Body of pancreas (tissue), 4 donors: Measurements from ENCODE around the gene KIN.

ENCODE experiments used
- CTCF ChIP-seq, 7 experiments: fragments of 450-650 bp in 4 of 7; fragments of 200-600 bp in 3 of 7; sonication (generic) in 3 of 7; IDR thresholded peaks; one replicate each; pipeline ENCODE4 v1.5.1; 2016 to 2019; ENCODE audit warnings: antibody characterized with exemption in 7 of 7
- POLR2A ChIP-seq, 3 donors: fragments of 450-650 bp; IDR thresholded peaks; one replicate each; pipeline ENCODE4 v1.6.1; 2016; ENCODE audit warnings: antibody characterized with exemption in 3 of 3, mild to moderate bottlenecking in 2 of 3

- TF ChIP-seq CTCF (IDR thresholded peaks at IDR 0.05) (no peak), POLR2A (IDR thresholded peaks at IDR 0.05) (no peak)
Measured at GRCh38 chr10:7824251-7824650, 36.5 kb upstream of the KIN start.
